HUES64 (cell line): ENCODE data around the gene RPL34.

Experiments
- H3K27ac ChIP-seq: 2 replicates; pipeline ENCODE4 v1.7.0; 2013; ENCODE audit warnings: low read depth, low read length, inconsistent platforms
- H3K27me3 ChIP-seq: 2 replicates; pipeline ENCODE4 v1.6.1; 2013; ENCODE audit warnings: mild to moderate bottlenecking, low read length; ENCODE audit not compliant: insufficient read depth
- H3K36me3 ChIP-seq: 2 replicates; pipeline ENCODE4 v1.6.1; 2013; ENCODE audit warnings: mild to moderate bottlenecking, low read length; ENCODE audit not compliant: insufficient read depth
- H3K4me1 ChIP-seq: 2 replicates; pipeline ENCODE4 v1.6.1; 2013; ENCODE audit warnings: mild to moderate bottlenecking, low read length, moderate library complexity; ENCODE audit not compliant: insufficient read depth
- H3K4me3 ChIP-seq: 2 replicates; pipeline ENCODE4 v1.5.1; 2013; ENCODE audit warnings: mild to moderate bottlenecking, low read length, moderate library complexity
- H3K9ac ChIP-seq: 2 replicates; pipeline ENCODE4 v1.6.1; 2013; ENCODE audit warnings: mild to moderate bottlenecking, low read depth, low read length
- H3K9me3 ChIP-seq: 2 replicates; pipeline ENCODE4 v1.6.1; 2013; ENCODE audit warnings: low read depth, low read length; ENCODE audit not compliant: insufficient read depth
- WGBS: fragments of 150-250, 120-280 bp; methylation state at CpG from one replicate; pipeline ENCODE4 v1.1.7; 2013; ENCODE audit warnings: missing lambda C conversion rate; 5-methylcytosine and 5-hydroxymethylcytosine counted together

RPL34 gene

DNA sequence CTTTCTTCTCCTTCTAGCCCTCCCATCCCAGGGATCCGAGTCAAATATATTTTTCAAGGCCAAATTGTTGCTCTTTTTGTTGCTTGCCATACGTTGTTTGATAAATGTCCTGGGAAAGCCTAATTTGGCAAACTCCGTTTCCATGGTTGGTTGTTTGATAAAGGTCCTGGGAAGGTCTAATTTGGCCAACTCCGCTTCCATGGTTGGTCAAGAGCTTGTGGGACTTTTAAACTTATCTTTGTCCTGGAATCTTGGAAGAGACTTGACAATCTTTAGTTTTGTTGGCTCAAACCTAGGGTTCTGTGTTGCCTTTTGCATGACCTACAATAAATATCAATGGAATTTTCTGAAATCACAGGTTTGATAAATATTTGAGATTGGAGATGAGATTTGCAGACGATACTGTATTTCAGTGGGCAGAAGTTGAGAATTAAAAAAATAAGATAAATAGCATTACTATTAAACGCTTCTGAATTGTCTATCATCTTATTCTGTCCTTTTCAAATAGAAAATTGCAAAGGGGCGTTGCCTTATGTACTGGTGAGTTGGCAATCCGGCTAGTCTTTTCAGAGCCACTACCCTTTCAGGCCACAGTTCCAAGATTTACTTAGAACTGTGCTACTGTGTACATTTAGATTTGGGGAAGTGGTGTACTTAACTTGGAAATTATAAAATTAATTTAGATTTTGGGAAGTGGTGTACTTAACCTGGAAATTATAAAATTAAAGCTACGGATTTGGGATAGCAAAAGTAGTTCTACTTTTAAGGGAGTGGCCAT is 30.8 kb downstream of the RPL34 start:
- peak overlapping the region; percentile 97 for H3K9ac ChIP-seq
- peak overlapping the region; percentile 65 for H3K27ac ChIP-seq
- peaks cover 8% of the 10 kb centered on the region; the same call in 1 of the 2 replicates for H3K4me1 ChIP-seq
- peak overlapping the region; percentile 96 for H3K4me3 ChIP-seq
- WGBS, result 11% methylated on average over 6 of the region's 9 CpGs
- H3K36me3 ChIP-seq, result peaks cover 10% of the 10 kb centered on the region
- H3K9me3 ChIP-seq, result no peaks in the 10 kb centered on the region
- H3K27me3 ChIP-seq, result no peaks in the 10 kb centered on the region

DNA sequence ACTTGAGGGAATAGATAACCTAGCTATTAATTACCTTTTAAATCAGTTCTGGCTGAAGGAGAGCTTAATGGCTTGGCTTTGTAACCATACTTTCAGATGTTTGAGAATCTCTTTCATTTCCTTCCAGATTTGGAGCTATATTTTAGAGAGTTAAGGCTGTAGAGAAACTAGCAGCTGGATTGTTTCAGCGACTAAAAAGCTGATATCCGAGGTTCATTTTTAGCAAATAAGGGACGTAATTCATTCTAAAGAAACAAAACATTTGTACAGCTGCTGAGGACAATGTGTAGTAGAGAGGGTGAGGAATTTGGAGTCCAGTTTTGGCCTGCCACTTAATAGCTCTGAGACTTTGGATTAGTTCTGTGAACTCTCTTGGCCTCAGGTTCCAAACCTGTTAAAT is 42.3 kb downstream of the RPL34 start:
- Histone ChIP-seq H3K27me3 (no peaks in the 10 kb centered on the region), H3K9ac (no peak overlapping the region), H3K27ac (no peak overlapping the region), H3K36me3 (peaks cover 90% of the 10 kb centered on the region), H3K4me1 (no peaks in the 10 kb centered on the region), H3K4me3 (no peak overlapping the region), H3K9me3 (no peaks in the 10 kb centered on the region)
- WGBS, result 98% methylated on average over 3 of the region's 3 CpGs

DNA sequence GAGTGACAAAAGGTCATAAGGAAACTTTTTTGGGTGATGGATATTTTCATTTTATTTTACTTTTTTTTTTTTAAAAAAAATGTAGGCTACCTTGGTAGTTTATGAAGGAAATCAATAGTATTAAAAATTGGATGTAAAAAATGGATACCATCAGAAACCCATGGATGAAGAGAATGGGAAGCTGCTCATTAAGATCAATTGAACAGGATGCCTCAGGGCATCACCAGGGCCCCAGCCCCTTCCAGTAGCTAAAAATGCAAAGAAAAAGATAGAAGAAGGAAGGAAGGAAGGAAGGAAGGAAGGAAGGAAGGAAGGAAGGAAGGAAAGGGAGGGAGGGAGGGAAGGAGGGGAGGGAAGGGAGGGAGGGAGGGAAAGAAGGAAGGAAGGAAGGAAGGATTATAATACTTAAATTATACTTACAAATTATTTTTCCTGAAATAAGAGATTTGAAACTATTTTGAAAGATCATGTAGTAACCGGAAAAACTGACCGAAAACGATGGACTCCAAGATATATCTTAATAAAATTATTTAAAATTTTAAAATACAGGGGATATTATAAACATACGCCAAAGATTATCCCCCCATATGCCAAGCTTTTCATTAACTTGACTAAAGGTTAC is 54.1 kb downstream of the RPL34 start:
- no peak overlapping the region for H3K27ac ChIP-seq
- no peak overlapping the region for H3K4me3 ChIP-seq
- no peaks in the 10 kb centered on the region for H3K27me3 ChIP-seq
- no CpG with 5 or more reads among the region's 4 CpGs for WGBS
- no peak overlapping the region for H3K9ac ChIP-seq
- H3K4me1 ChIP-seq, result no peaks in the 10 kb centered on the region
- H3K9me3 ChIP-seq, result no peaks in the 10 kb centered on the region
- peaks cover 12% of the 10 kb centered on the region for H3K36me3 ChIP-seq
